Caco-2 (cell line): ENCODE results near the gene PCED1A. TPM values are rescaled to one million over a fixed set of nuclear protein-coding genes. Genes with fewer than 3 reads are reported as not detected.

Experiments
- BruUV-seq: library from RNA; stranded (reverse); fragments of 400-500 nt; replicated peaks from 2 replicates; lab custom pipeline; 2021; lab: Mats Ljungman, UMichigan
- CTCF ChIA-PET: fragments of 300-600 bp; sonication (Branson Sonifier 250); formaldehyde crosslinking; loops from one replicate; lab custom pipeline; 2022; ENCODE audit warnings: antibody characterized with exemption; lab: Charles Lee
- POLR2A ChIA-PET: fragments of 300-600 bp; sonication (Branson Sonifier 250); formaldehyde crosslinking; loops from one replicate; lab custom pipeline; 2022; ENCODE audit warnings: antibody characterized with exemption; lab: Charles Lee
- DNase-seq, 2 experiments: peaks; one replicate each; pipeline versions ENCODE4 v3.0.0 to v3.0.0-alpha.2; 2020 to 2022
- H3K27me3 ChIP-seq: replicated peaks from 2 replicates; pipeline ENCODE4 v1.6.0; 2011; ENCODE audit warnings: low read length; ENCODE audit not compliant: control insufficient read depth, insufficient read depth
- H3K36me3 ChIP-seq: 2 replicates; pipeline ENCODE4 v1.5.1; 2011; ENCODE audit warnings: low read length; ENCODE audit not compliant: control insufficient read depth, insufficient read depth
- H3K4me1 ChIP-seq: fragments of 250-450 bp; sonication (Bioruptor Pico); 2 replicates; pipeline ENCODE4 v1.5.1; 2020; ENCODE audit warnings: mild to moderate bottlenecking
- H3K4me3 ChIP-seq: 2 replicates; pipeline ENCODE4 v1.5.1; 2011; ENCODE audit warnings: low read depth, mild to moderate bottlenecking, control low read depth, low read length
- H3K9me3 ChIP-seq: fragments of 250-450 bp; sonication (Bioruptor Pico); 2 replicates; pipeline ENCODE4 v1.5.1; 2020; ENCODE audit warnings: mild to moderate bottlenecking, moderate library complexity
- H3K27ac Mint-ChIP-seq: one replicate; pipeline ENCODE4 v1.8.0; 2022; ENCODE audit warnings: mixed read lengths; ENCODE audit not compliant: unreplicated experiment
- H3K27me3 Mint-ChIP-seq: one replicate; pipeline ENCODE4 v1.8.0; 2022; ENCODE audit warnings: mixed read lengths; ENCODE audit not compliant: insufficient read depth, unreplicated experiment
- H3K36me3 Mint-ChIP-seq: one replicate; pipeline ENCODE4 v1.8.0; 2022; ENCODE audit warnings: mild to moderate bottlenecking, mixed read lengths; ENCODE audit not compliant: insufficient read depth, unreplicated experiment
- H3K4me1 Mint-ChIP-seq: one replicate; pipeline ENCODE4 v1.8.0; 2022; ENCODE audit warnings: low read depth, mixed read lengths; ENCODE audit not compliant: unreplicated experiment
- H3K4me3 Mint-ChIP-seq: one replicate; pipeline ENCODE4 v1.8.0; 2022; ENCODE audit warnings: mild to moderate bottlenecking, moderate library complexity, mixed read lengths; ENCODE audit not compliant: unreplicated experiment
- H3K9me3 Mint-ChIP-seq: one replicate; pipeline ENCODE4 v1.8.0; 2022; ENCODE audit warnings: mixed read lengths; ENCODE audit not compliant: unreplicated experiment
- CTCF ChIP-seq, 2 experiments: fragments of 200-600 bp in 1 of 2; IDR thresholded peaks; 1 replicate in 1 of 2; 2 replicates in 1 of 2; pipeline versions ENCODE4 v1.5.1 to v1.8.0; 2011 to 2022; ENCODE audit warnings: antibody characterized with exemption in 1 of 2, control low read depth in 1 of 2, inconsistent platforms in 1 of 2, low read depth in 1 of 2, low read length in 1 of 2, mild to moderate bottlenecking in 1 of 2, moderate library complexity in 1 of 2; ENCODE audit not compliant: insufficient read depth in 1 of 2, severe bottlenecking in 1 of 2, unreplicated experiment in 1 of 2
- intact Hi-C: fragments of 100-400 bp; cut with micrococcal nuclease; formaldehyde crosslinking; loops from one replicate; pipeline ENCODE4 v1.10.0; 2022; ENCODE audit not compliant: unreplicated experiment
- total RNA-seq: library from RNA; stranded (reverse); gene quantifications from 2 replicates; pipeline ENCODE4 v1.2.3, GENCODE V29; 2022

Gene PCED1A
- total RNA-seq, 1 experiment from 2014 or later: 43.9 TPM

- peak overlapping the region; percentile 36 for H3K27ac Mint-ChIP-seq
- CTCF ChIA-PET: no interaction called here
- peak overlapping the region; percentile 72; the same call in 1 of the 2 replicates for H3K4me3 ChIP-seq
These were observed 31.4 kb upstream of the PCED1A start for GRCh38 chr20:2871661-2872458.

GRCh38 chr20:2871111-2871465 is 30.6 kb upstream of the PCED1A start:
- H3K4me3 ChIP-seq: no peak overlapping the region
- H3K4me3 Mint-ChIP-seq: no peak overlapping the region
- H3K27me3 ChIP-seq: no peaks in the 10 kb centered on the region
- intact Hi-C loops: no loop called here
- peaks cover 21% of the 10 kb centered on the region for H3K4me1 Mint-ChIP-seq
- no peaks in the 10 kb centered on the region for H3K9me3 Mint-ChIP-seq
- no peaks in the 10 kb centered on the region; the same call in 1 of the 2 replicates for H3K36me3 ChIP-seq
- H3K27ac Mint-ChIP-seq: no peak overlapping the region
- no TSS peak for BruUV-seq
- TF ChIP-seq CTCF (IDR thresholded peaks at IDR 0.05; ENCODE audit: insufficient read depth in 1 of 2, low read depth in 1 of 2, low read length in 1 of 2, severe bottlenecking in 1 of 2, unreplicated experiment in 1 of 2): no peak
- H3K4me1 ChIP-seq: peaks cover 12% of the 10 kb centered on the region
- no peak for DNase-seq
- ChIA-PET POLR2A (no interaction called here), CTCF (no interaction called here)
- peaks cover 8% of the 10 kb centered on the region for H3K36me3 Mint-ChIP-seq
- H3K27me3 Mint-ChIP-seq: no peaks in the 10 kb centered on the region
- no peaks in the 10 kb centered on the region for H3K9me3 ChIP-seq

More at GRCh38 chr20:2871661-2872458, 31.4 kb upstream of the PCED1A start:
- intact Hi-C loops: loop anchor here (2.0 kb wide), 1 partner anchor 129 kb away; no protein-coding TSS in a partner anchor
- Histone ChIP-seq H3K4me1 (peaks cover 12% of the 10 kb centered on the region), H3K36me3 (no peaks in the 10 kb centered on the region; the same call in 1 of the 2 replicates), H3K9me3 (no peaks in the 10 kb centered on the region), H3K27me3 (no peaks in the 10 kb centered on the region)
- Mint-ChIP-seq H3K4me3 (peak overlapping the region; percentile 91), H3K4me1 (peaks cover 22% of the 10 kb centered on the region), H3K36me3 (peaks cover 8% of the 10 kb centered on the region), H3K27me3 (no peaks in the 10 kb centered on the region), H3K9me3 (no peaks in the 10 kb centered on the region)
- BruUV-seq: no TSS peak
- no peak for TF ChIP-seq CTCF (IDR thresholded peaks at IDR 0.05; ENCODE audit: insufficient read depth in 1 of 2, low read depth in 1 of 2, low read length in 1 of 2, severe bottlenecking in 1 of 2, unreplicated experiment in 1 of 2)
- POLR2A ChIA-PET: no interaction called here
- DNase-seq: no peak

GRCh38 chr20:2869381-2869780 is 28.9 kb upstream of the PCED1A start:
- H3K9me3 ChIP-seq: no peaks in the 10 kb centered on the region
- H3K4me1 ChIP-seq: peaks cover 6% of the 10 kb centered on the region
- H3K4me3 ChIP-seq: no peak overlapping the region
- Mint-ChIP-seq H3K4me3 (no peak overlapping the region), H3K27ac (no peak overlapping the region), H3K4me1 (peaks cover 6% of the 10 kb centered on the region), H3K36me3 (peaks cover 8% of the 10 kb centered on the region), H3K9me3 (no peaks in the 10 kb centered on the region), H3K27me3 (no peaks in the 10 kb centered on the region)
- BruUV-seq: no TSS peak
- DNase-seq: no peak
- ChIA-PET CTCF (no interaction called here), POLR2A (no interaction called here)
- H3K36me3 ChIP-seq: no peaks in the 10 kb centered on the region
- intact Hi-C loops: no loop called here
- H3K27me3 ChIP-seq: no peaks in the 10 kb centered on the region
- no peak for TF ChIP-seq CTCF (IDR thresholded peaks at IDR 0.05; ENCODE audit: insufficient read depth in 1 of 2, low read depth in 1 of 2, low read length in 1 of 2, severe bottlenecking in 1 of 2, unreplicated experiment in 1 of 2)
